Endothelial cell of umbilical vein (primary cell): ENCODE results near the gene RNASET2.

Experiments
- EZH2 ChIP-seq: IDR thresholded peaks from 2 replicates; pipeline ENCODE4 v1.6.1; 2012; ENCODE audit warnings: borderline replicate concordance, low read depth, mild to moderate bottlenecking, moderate library complexity, low read length, inconsistent platforms; ENCODE audit not compliant: severe bottlenecking
- MYC ChIP-seq: IDR thresholded peaks from one replicate; pipeline ENCODE4 v1.6.1; 2011; ENCODE audit warnings: mild to moderate bottlenecking, low read depth, low read length
- POLR2A ChIP-seq: IDR thresholded peaks from 2 replicates; pipeline ENCODE4 v1.6.1; 2012; ENCODE audit warnings: low read depth, mild to moderate bottlenecking, control low read depth, low read length
- TF ChIP-seq, protein P1 (sequence below), 2 donors: IDR thresholded peaks; 1 replicate in 1 of 2; 2 replicates in 1 of 2; pipeline ENCODE4 v1.5.1; 2011; ENCODE audit warnings: low read length in 2 of 2, mild to moderate bottlenecking in 2 of 2, moderate library complexity in 2 of 2, control low read depth in 1 of 2, inconsistent platforms in 1 of 2, low read depth in 1 of 2; ENCODE audit not compliant: insufficient read depth in 1 of 2; ENCODE audit errors: extremely low read depth in 1 of 2
- TF ChIP-seq, protein P2 (sequence below): IDR thresholded peaks from 2 replicates; pipeline ENCODE4 v1.6.1; 2011; ENCODE audit not compliant: insufficient read depth, insufficient read length

DNA sequence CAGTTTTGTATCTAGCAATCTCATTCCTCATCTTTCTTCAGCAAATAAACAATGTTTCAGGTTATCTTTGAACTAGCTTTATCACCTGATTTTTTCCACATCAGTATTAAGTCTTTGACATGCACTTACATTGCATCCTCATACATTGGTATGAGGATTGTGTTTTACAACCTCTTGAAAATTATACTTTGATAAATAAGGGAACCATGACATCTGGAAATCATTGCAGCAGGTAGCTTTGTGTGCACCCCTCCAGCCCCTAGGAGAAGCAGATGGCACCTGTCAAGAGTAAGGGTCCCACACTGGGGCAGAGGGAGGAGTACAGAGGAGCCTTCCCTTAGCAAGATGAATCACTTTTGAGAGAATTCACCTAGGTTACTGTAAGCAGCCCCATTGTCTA is 13.7 kb upstream of the RNASET2 start:
- TF ChIP-seq, protein P1, sequence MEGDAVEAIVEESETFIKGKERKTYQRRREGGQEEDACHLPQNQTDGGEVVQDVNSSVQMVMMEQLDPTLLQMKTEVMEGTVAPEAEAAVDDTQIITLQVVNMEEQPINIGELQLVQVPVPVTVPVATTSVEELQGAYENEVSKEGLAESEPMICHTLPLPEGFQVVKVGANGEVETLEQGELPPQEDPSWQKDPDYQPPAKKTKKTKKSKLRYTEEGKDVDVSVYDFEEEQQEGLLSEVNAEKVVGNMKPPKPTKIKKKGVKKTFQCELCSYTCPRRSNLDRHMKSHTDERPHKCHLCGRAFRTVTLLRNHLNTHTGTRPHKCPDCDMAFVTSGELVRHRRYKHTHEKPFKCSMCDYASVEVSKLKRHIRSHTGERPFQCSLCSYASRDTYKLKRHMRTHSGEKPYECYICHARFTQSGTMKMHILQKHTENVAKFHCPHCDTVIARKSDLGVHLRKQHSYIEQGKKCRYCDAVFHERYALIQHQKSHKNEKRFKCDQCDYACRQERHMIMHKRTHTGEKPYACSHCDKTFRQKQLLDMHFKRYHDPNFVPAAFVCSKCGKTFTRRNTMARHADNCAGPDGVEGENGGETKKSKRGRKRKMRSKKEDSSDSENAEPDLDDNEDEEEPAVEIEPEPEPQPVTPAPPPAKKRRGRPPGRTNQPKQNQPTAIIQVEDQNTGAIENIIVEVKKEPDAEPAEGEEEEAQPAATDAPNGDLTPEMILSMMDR (IDR thresholded peaks at IDR 0.05; ENCODE audit: extremely low read depth in 1 of 2, insufficient read depth in 1 of 2, low read depth in 1 of 2, low read length in 2 of 2): no peak
- no peak for TF ChIP-seq EZH2
- TF ChIP-seq MYC: no peak
- TF ChIP-seq POLR2A: no peak
- TF ChIP-seq, protein P2, sequence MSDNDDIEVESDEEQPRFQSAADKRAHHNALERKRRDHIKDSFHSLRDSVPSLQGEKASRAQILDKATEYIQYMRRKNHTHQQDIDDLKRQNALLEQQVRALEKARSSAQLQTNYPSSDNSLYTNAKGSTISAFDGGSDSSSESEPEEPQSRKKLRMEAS: no peak
